ENCODE results near the gene ZSCAN23. TPM values are rescaled to one million over a fixed set of nuclear protein-coding genes. Genes with fewer than 3 reads are reported as not detected.

The ZSCAN23 gene
- total and polyA plus RNA-seq, 9 of the 15 experiments (the other 6 are each of a cell fraction or from before 2014, with no cell fraction given), result 0.05 to 0.29 (median 0.21) TPM; not detected in 1

- peak; percentile 56; the same call in 1 of the 2 replicates for TF ChIP-seq TAL1 (IDR thresholded peaks at IDR 0.05)
- peak; percentile 84 for TF ChIP-seq MEF2D (tag; conservative IDR thresholded peaks at IDR 0.05; ENCODE audit: low read depth)
- no peak for TF ChIP-seq MCM2 (IDR thresholded peaks at IDR 0.05; ENCODE audit: low read depth)
- TF ChIP-seq SIN3A (IDR thresholded peaks at IDR 0.05; ENCODE audit: borderline replicate concordance in 2 of 2, control insufficient read depth in 1 of 2, low read depth in 2 of 2, low read length in 2 of 2), result no peak
- TF ChIP-seq CUX1 (CRISPR knock-in tag; IDR thresholded peaks at IDR 0.05), result 0 out of 2 replicates have a peak, but pooled peaks have one; percentile 62
- TF ChIP-seq DNMT1 (IDR thresholded peaks at IDR 0.05), result no peak
- peak; percentile 64; the same call in 1 of the 2 replicates for TF ChIP-seq TCF15 (CRISPR knock-in tag; IDR thresholded peaks at IDR 0.05)
- TF ChIP-seq CCNT2 (IDR thresholded peaks at IDR 0.05; ENCODE audit: borderline replicate concordance, extremely low read depth, insufficient read length, low read depth, low read length), result no peak
- peak; percentile 97 for TF ChIP-seq CREB3 (tag; conservative IDR thresholded peaks at IDR 0.05; ENCODE audit: low read depth)
- no peak for TF ChIP-seq BMI1 (IDR thresholded peaks at IDR 0.05; ENCODE audit: low read length)
- TF ChIP-seq HMBOX1 (IDR thresholded peaks at IDR 0.05), result no peak
- TF ChIP-seq KLF6 (CRISPR knock-in tag; IDR thresholded peaks at IDR 0.05; ENCODE audit: borderline replicate concordance), result peak; percentile 89; the same call in 1 of the 2 replicates
- no peak for TF ChIP-seq ZNF780A (CRISPR knock-in tag; IDR thresholded peaks at IDR 0.05)
- TF ChIP-seq NONO (IDR thresholded peaks at IDR 0.05; ENCODE audit: low read depth in 2 of 2, low read length in 1 of 2), result no peak
- no peak for TF ChIP-seq ZNF3 (CRISPR knock-in tag; IDR thresholded peaks at IDR 0.05)
- TF ChIP-seq RUNX1 (IDR thresholded peaks at IDR 0.05; ENCODE audit: low read depth), result no peak
- no peak for TF ChIP-seq ZNF785 (CRISPR knock-in tag; IDR thresholded peaks at IDR 0.05)
- TF ChIP-seq ZNF212 (CRISPR knock-in tag; IDR thresholded peaks at IDR 0.05), result no peak
- no peak for TF ChIP-seq CBX8 (IDR thresholded peaks at IDR 0.05; ENCODE audit: borderline replicate concordance, extremely low read depth, low read depth, low read length, poor library complexity, severe bottlenecking)
- no peak for TF ChIP-seq NCOA1 (IDR thresholded peaks at IDR 0.05; ENCODE audit: low read depth)
Measured at GRCh38 chr6:28486988-28487742, 43.9 kb upstream of the ZSCAN23 start (continued).
